Measurements from ENCODE around the gene KDM5C. TPM values are rescaled to one million over a fixed set of nuclear protein-coding genes. Genes with fewer than 3 reads are reported as not detected.

The KDM5C gene
- total RNA-seq, 1 experiment from 2014 or later, result 112 TPM

GRCh38 chrX:53160297-53160983, 64.6 kb downstream of the KDM5C start:
- Mint-ChIP-seq H3K36me3 (peaks cover 6% of the 10 kb centered on the region), H3K4me3 (no peak overlapping the region), H3K27me3 (ENCODE audit: low read depth) (no peaks in the 10 kb centered on the region), H3K9me3 (peaks cover 9% of the 10 kb centered on the region), H3K27ac (no peak overlapping the region), H3K4me1 (peaks cover 19% of the 10 kb centered on the region)
- no peak for ATAC-seq
- ChIA-PET POLR2A (no interaction called here), CTCF (no interaction called here)
- no peak for DNase-seq (ENCODE audit: low spot score)
- TF ChIP-seq TEAD4 (CRISPR knock-in tag; IDR thresholded peaks at IDR 0.05) (no peak), NFYB (CRISPR knock-in tag; conservative IDR thresholded peaks at IDR 0.05; ENCODE audit: low read depth) (no peak), ATF1 (CRISPR knock-in tag; IDR thresholded peaks at IDR 0.05) (no peak), E2F4 (CRISPR knock-in tag; IDR thresholded peaks at IDR 0.05; ENCODE audit: borderline replicate concordance, low read depth) (no peak), JAZF1 (CRISPR knock-in tag; IDR thresholded peaks at IDR 0.05) (no peak)

GRCh38 chrX:53159184-53159583, 65.8 kb downstream of the KDM5C start:
- H3K9me3 Mint-ChIP-seq, result peaks cover 15% of the 10 kb centered on the region
- TF ChIP-seq ZBTB43 (CRISPR knock-in tag; IDR thresholded peaks at IDR 0.05) (no peak), ZBTB21 (CRISPR knock-in tag; IDR thresholded peaks at IDR 0.05; ENCODE audit: borderline replicate concordance) (no peak), ZNF232 (CRISPR knock-in tag; IDR thresholded peaks at IDR 0.05) (no peak), CDX4 (CRISPR knock-in tag; IDR thresholded peaks at IDR 0.05; ENCODE audit: borderline replicate concordance) (no peak), ATF2 (CRISPR knock-in tag; IDR thresholded peaks at IDR 0.05; ENCODE audit: borderline replicate concordance, low read depth) (no peak), NR1H2 (CRISPR knock-in tag; IDR thresholded peaks at IDR 0.05) (no peak), AR (CRISPR knock-in tag; IDR thresholded peaks at IDR 0.05) (no peak), OVOL2 (CRISPR knock-in tag; IDR thresholded peaks at IDR 0.05; ENCODE audit: borderline replicate concordance) (no peak), NFE2L1 (CRISPR knock-in tag; IDR thresholded peaks at IDR 0.05) (no peak), NFATC4 (CRISPR knock-in tag; IDR thresholded peaks at IDR 0.05) (no peak), ZSCAN18 (CRISPR knock-in tag; IDR thresholded peaks at IDR 0.05) (no peak), E2F5 (CRISPR knock-in tag; IDR thresholded peaks at IDR 0.05) (no peak), AFF4 (CRISPR knock-in tag; IDR thresholded peaks at IDR 0.05; ENCODE audit: borderline replicate concordance) (no peak)

More at GRCh38 chrX:53159184-53159583, 65.8 kb downstream of the KDM5C start:
- ATAC-seq, result no peak
- ChIA-PET CTCF (no interaction called here), POLR2A (interaction anchor here (0.6 kb wide), 1 partner anchor 1115 kb away, joined by 8 read pairs; no protein-coding TSS in a partner anchor)
- DNase-seq (ENCODE audit: low spot score), result no peak
- no peaks in the 10 kb centered on the region for H3K27me3 Mint-ChIP-seq (ENCODE audit: low read depth)
- H3K4me3 Mint-ChIP-seq, result no peak overlapping the region
- peaks cover 17% of the 10 kb centered on the region for H3K36me3 Mint-ChIP-seq
- no peak overlapping the region for H3K27ac Mint-ChIP-seq
- H3K4me1 Mint-ChIP-seq, result peaks cover 16% of the 10 kb centered on the region

Measured in WTC11 (cell line).